ENCODE data around the gene RAVER1.

- no peak for TF ChIP-seq CTCF (IDR thresholded peaks at IDR 0.05)
- TF ChIP-seq POLR2A (IDR thresholded peaks at IDR 0.05): no peak
- no peak for TF ChIP-seq POLR2AphosphoS5 (IDR thresholded peaks at IDR 0.05)
- TF ChIP-seq EP300 (IDR thresholded peaks at IDR 0.05): no peak
Observed at GRCh38 chr19:10292789-10293636, 40.3 kb downstream of the RAVER1 start.

All from stomach (tissue), 4 donors.